HEK293 (cell line): ENCODE measurements around the gene NUDCD3.

Experiments
- CTCF ChIA-PET: fragments of 350-600 bp; formaldehyde crosslinking; extraction: SDS; loops from one replicate; lab custom pipeline; 2021; ENCODE audit warnings: antibody characterized with exemption; lab: Yijun Ruan, JAX
- POLR2A ChIA-PET: fragments of 300-600 bp; formaldehyde crosslinking; extraction: SDS; loops from one replicate; lab custom pipeline; 2020; ENCODE audit warnings: antibody characterized with exemption, inconsistent platforms; lab: Yijun Ruan, JAX
- H3K27ac ChIP-seq: fragments of 200-500 bp; sonication (Bioruptor generic); 2 replicates; pipeline ENCODE4 v1.5.1; 2014; ENCODE audit warnings: low read depth, low read length, control low read depth, inconsistent platforms; ENCODE audit errors: extremely low read depth
- H3K36me3 ChIP-seq, 2 experiments: fragments of 200-500 bp in 1 of 2; sonication (Bioruptor generic) in 1 of 2; 1 replicate in 1 of 2; 2 replicates in 1 of 2; pipeline ENCODE4 v1.5.1; 2014 to 2017; ENCODE audit warnings: inconsistent platforms in 2 of 2, low read length in 2 of 2; ENCODE audit not compliant: control insufficient read depth in 2 of 2, insufficient read depth in 1 of 2
- H3K4me1 ChIP-seq: fragments of 200-500 bp; sonication (Bioruptor generic); 2 replicates; pipeline ENCODE4 v1.5.1; 2014; ENCODE audit warnings: mild to moderate bottlenecking, low read length, inconsistent platforms; ENCODE audit not compliant: control insufficient read depth, insufficient read depth
- H3K4me3 ChIP-seq: 2 replicates; pipeline ENCODE4 v1.5.1; 2011; ENCODE audit warnings: low read depth, mild to moderate bottlenecking, control low read depth, low read length, moderate library complexity
- H3K9me3 ChIP-seq: fragments of 200-500 bp; sonication (Bioruptor generic); 2 replicates; pipeline ENCODE4 v1.5.1; 2014; ENCODE audit warnings: low read depth, low read length, inconsistent platforms; ENCODE audit not compliant: control insufficient read depth, insufficient read depth
- BCL6B ChIP-seq: fragments of 450-650 bp; formaldehyde crosslinking; IDR thresholded peaks from 2 replicates; pipeline ENCODE4 v1.5.1; 2017; ENCODE audit warnings: missing biosample characterization, missing genetic modification characterization
- GLI2 ChIP-seq: fragments of 450-650 bp; formaldehyde crosslinking; IDR thresholded peaks from 2 replicates; pipeline ENCODE4; 2017; ENCODE audit warnings: missing biosample characterization, missing genetic modification characterization, low read depth, borderline replicate concordance
- KLF8 ChIP-seq: fragments of 450-650 bp; formaldehyde crosslinking; IDR thresholded peaks from 2 replicates; pipeline ENCODE4 v1.5.1; 2016; ENCODE audit warnings: missing biosample characterization, missing genetic modification characterization
- REST ChIP-seq: fragments of 450-650 bp; formaldehyde crosslinking; IDR thresholded peaks from 2 replicates; pipeline ENCODE4 v1.5.1; 2016; ENCODE audit warnings: missing biosample characterization, missing genetic modification characterization
- SP2 ChIP-seq: fragments of 450-650 bp; formaldehyde crosslinking; IDR thresholded peaks from 2 replicates; pipeline ENCODE4 v1.5.1; 2016; ENCODE audit warnings: missing biosample characterization, missing genetic modification characterization
- WT1 ChIP-seq: fragments of 450-650 bp; formaldehyde crosslinking; IDR thresholded peaks from 2 replicates; pipeline ENCODE4 v1.5.1; 2016; ENCODE audit warnings: missing biosample characterization, missing genetic modification characterization
- YY2 ChIP-seq: fragments of 450-650 bp; formaldehyde crosslinking; IDR thresholded peaks from 2 replicates; pipeline ENCODE4 v1.5.1; 2016; ENCODE audit warnings: missing biosample characterization, missing genetic modification characterization
- ZBTB10 ChIP-seq: fragments of 450-650 bp; formaldehyde crosslinking; IDR thresholded peaks from 2 replicates; pipeline ENCODE4 v1.5.1; 2016; ENCODE audit warnings: missing biosample characterization, missing genetic modification characterization
- ZFHX2 ChIP-seq: fragments of 450-650 bp; formaldehyde crosslinking; conservative IDR thresholded peaks from 2 replicates; pipeline ENCODE4 v1.5.1; 2016; ENCODE audit warnings: missing biosample characterization, missing genetic modification characterization
- ZFP37 ChIP-seq: fragments of 450-650 bp; formaldehyde crosslinking; IDR thresholded peaks from 2 replicates; pipeline ENCODE4 v1.5.1; 2016; ENCODE audit warnings: missing biosample characterization, missing genetic modification characterization
- ZNF132 ChIP-seq: fragments of 450-650 bp; formaldehyde crosslinking; IDR thresholded peaks from 2 replicates; pipeline ENCODE4 v1.5.1; 2017; ENCODE audit warnings: missing biosample characterization, missing genetic modification characterization, borderline replicate concordance
- ZNF155 ChIP-seq: fragments of 450-650 bp; formaldehyde crosslinking; IDR thresholded peaks from 2 replicates; pipeline ENCODE4 v1.5.1; 2016; ENCODE audit warnings: missing biosample characterization, missing genetic modification characterization
- ZNF174 ChIP-seq: fragments of 450-650 bp; formaldehyde crosslinking; IDR thresholded peaks from 2 replicates; pipeline ENCODE4 v1.5.0; 2017; ENCODE audit warnings: missing biosample characterization, mild to moderate bottlenecking, missing genetic modification characterization
- ZNF19 ChIP-seq: fragments of 450-650 bp; formaldehyde crosslinking; IDR thresholded peaks from 2 replicates; pipeline ENCODE4; 2016; ENCODE audit warnings: missing biosample characterization, missing genetic modification characterization, low read depth
- ZNF211 ChIP-seq: fragments of 450-650 bp; formaldehyde crosslinking; IDR thresholded peaks from 2 replicates; pipeline ENCODE4 v1.5.1; 2016; ENCODE audit warnings: low read depth, missing biosample characterization, missing genetic modification characterization
- ZNF266 ChIP-seq: fragments of 450-650 bp; formaldehyde crosslinking; IDR thresholded peaks from 2 replicates; pipeline ENCODE4 v1.5.1; 2016; ENCODE audit warnings: missing biosample characterization, missing genetic modification characterization, low read depth
- ZNF324 ChIP-seq: fragments of 450-650 bp; formaldehyde crosslinking; IDR thresholded peaks from 2 replicates; pipeline ENCODE4 v1.5.1; 2016; ENCODE audit warnings: missing biosample characterization, missing genetic modification characterization
- ZNF416 ChIP-seq: fragments of 450-650 bp; formaldehyde crosslinking; IDR thresholded peaks from 2 replicates; pipeline ENCODE4 v1.5.1; 2016; ENCODE audit warnings: missing biosample characterization, missing genetic modification characterization
- ZNF48 ChIP-seq: fragments of 450-650 bp; formaldehyde crosslinking; IDR thresholded peaks from 2 replicates; pipeline ENCODE4 v1.5.1; 2016; ENCODE audit warnings: missing biosample characterization, missing genetic modification characterization
- ZNF514 ChIP-seq: fragments of 450-650 bp; formaldehyde crosslinking; IDR thresholded peaks from 2 replicates; pipeline ENCODE4 v1.5.1; 2016; ENCODE audit warnings: missing biosample characterization, missing genetic modification characterization
- ZNF544 ChIP-seq: fragments of 450-650 bp; formaldehyde crosslinking; IDR thresholded peaks from 2 replicates; pipeline ENCODE4 v1.5.0; 2017; ENCODE audit warnings: missing biosample characterization, missing genetic modification characterization
- ZNF555 ChIP-seq: fragments of 450-650 bp; formaldehyde crosslinking; conservative IDR thresholded peaks from 2 replicates; pipeline ENCODE4 v1.5.1; 2017; ENCODE audit warnings: missing biosample characterization, mild to moderate bottlenecking, missing genetic modification characterization, inconsistent platforms
- ZNF571 ChIP-seq: fragments of 450-650 bp; formaldehyde crosslinking; IDR thresholded peaks from 2 replicates; pipeline ENCODE4 v1.5.0; 2017; ENCODE audit warnings: missing biosample characterization, missing genetic modification characterization
- ZNF596 ChIP-seq: fragments of 450-650 bp; IDR thresholded peaks from 2 replicates; pipeline ENCODE4 v1.5.0; 2018; ENCODE audit warnings: missing biosample characterization, mild to moderate bottlenecking, missing genetic modification characterization, moderate library complexity
- ZNF639 ChIP-seq: fragments of 450-650 bp; formaldehyde crosslinking; IDR thresholded peaks from 2 replicates; pipeline ENCODE4 v1.5.1; 2016; ENCODE audit warnings: missing biosample characterization, missing genetic modification characterization
- ZNF843 ChIP-seq: fragments of 450-650 bp; formaldehyde crosslinking; IDR thresholded peaks from 2 replicates; pipeline ENCODE4 v1.5.1; 2016; ENCODE audit warnings: missing biosample characterization, missing genetic modification characterization
- ZSCAN30 ChIP-seq: fragments of 450-650 bp; IDR thresholded peaks from 2 replicates; pipeline ENCODE4 v1.5.1; 2018; ENCODE audit warnings: missing biosample characterization, mild to moderate bottlenecking, missing genetic modification characterization, moderate library complexity

The NUDCD3 gene

GRCh38 chr7:44517175-44517574 is 26.7 kb upstream of the NUDCD3 start:
- CTCF ChIA-PET, result interaction anchor here (1.6 kb wide), 1 partner anchor 18 kb away, joined by 4 read pairs; no protein-coding TSS in a partner anchor
- H3K27ac ChIP-seq, result no peak overlapping the region
- H3K4me1 ChIP-seq, result no peaks in the 10 kb centered on the region
- no peaks in the 10 kb centered on the region for H3K36me3 ChIP-seq
- TF ChIP-seq YY2 (no peak), ZNF211 (tag by site-specific recombination) (no peak), ZNF19 (tag by site-specific recombination) (no peak), ZNF571 (no peak), ZNF843 (tag by site-specific recombination) (no peak), ZNF416 (tag by site-specific recombination) (no peak), ZSCAN30 (tag by site-specific recombination) (no peak), GLI2 (tag by site-specific recombination) (no peak), ZNF324 (tag by site-specific recombination) (no peak), ZNF596 (tag by site-specific recombination) (no peak), ZNF132 (tag by site-specific recombination) (no peak), BCL6B (tag by site-specific recombination) (no peak), ZFHX2 (tag by site-specific recombination) (no peak), ZNF544 (no peak), ZNF555 (no peak), ZNF48 (no peak), ZNF266 (no peak), ZNF174 (tag by site-specific recombination) (no peak), ZNF639 (tag by site-specific recombination) (no peak)
- TF ChIP-seq, all 188 proteins: peak for 0
- Histone ChIP-seq H3K9me3 (no peaks in the 10 kb centered on the region), H3K4me3 (no peak overlapping the region)
- POLR2A ChIA-PET, result no interaction called here

GRCh38 chr7:44515590-44516268 is 25.3 kb upstream of the NUDCD3 start:
- no peak overlapping the region for H3K27ac ChIP-seq
- H3K4me1 ChIP-seq, result no peaks in the 10 kb centered on the region
- no peaks in the 10 kb centered on the region for H3K9me3 ChIP-seq
- H3K36me3 ChIP-seq, result no peaks in the 10 kb centered on the region
- CTCF ChIA-PET, result interaction anchor here (0.7 kb wide), 1 partner anchor 18 kb away, joined by 3 read pairs; no protein-coding TSS in a partner anchor
- POLR2A ChIA-PET, result no interaction called here
- H3K4me3 ChIP-seq, result no peak overlapping the region
- TF ChIP-seq WT1, result no peak
- no peak for TF ChIP-seq ZBTB10 (tag by site-specific recombination)
- no peak for TF ChIP-seq ZNF514 (tag by site-specific recombination)
- TF ChIP-seq KLF8 (tag by site-specific recombination), result no peak
- TF ChIP-seq GLI2 (tag by site-specific recombination), result no peak
- no peak for TF ChIP-seq SP2 (tag by site-specific recombination)
- no peak for TF ChIP-seq ZNF155 (tag by site-specific recombination)
- TF ChIP-seq ZFP37, result no peak
- TF ChIP-seq REST (tag by site-specific recombination), result no peak
- TF ChIP-seq, all 188 proteins: peak for 0
